HG03571 (cell line): ENCODE measurements around the gene SEZ6.

Experiments
- ATAC-seq: cut with Tn5 transposase; IDR thresholded peaks from one replicate; pipeline ENCODE4 v1.9.1; 2021; ENCODE audit not compliant: unreplicated experiment

Gene SEZ6

GRCh38 chr17:28907709-28908475 is 97.9 kb downstream of the SEZ6 start:
- ATAC-seq, result no peak

- no peak for ATAC-seq
Measured at GRCh38 chr17:28906706-28907438, 99.0 kb downstream of the SEZ6 start.

GRCh38 chr17:28906276-28906675 is 99.6 kb downstream of the SEZ6 start:
- no peak for ATAC-seq
